Nephron progenitor cell (in vitro differentiated cells): ENCODE data around the gene FGF8.

Experiments used
- DNase-seq: peaks from one replicate; pipeline ENCODE4 v3.0.0; 2021
- H3K27ac Mint-ChIP-seq: 2 replicates; pipeline ENCODE4 v1.8.0; 2021; ENCODE audit warnings: mild to moderate bottlenecking, moderate library complexity, mixed read lengths
- H3K27me3 Mint-ChIP-seq: 2 replicates; pipeline ENCODE4 v1.8.0; 2021; ENCODE audit warnings: mild to moderate bottlenecking, low read depth, mixed read lengths; ENCODE audit not compliant: poor library complexity
- H3K36me3 Mint-ChIP-seq: 2 replicates; pipeline ENCODE4 v1.8.0; 2021; ENCODE audit warnings: low read depth, mixed read lengths
- H3K4me1 Mint-ChIP-seq: 2 replicates; pipeline ENCODE4 v1.8.0; 2021; ENCODE audit warnings: mixed read lengths
- H3K4me3 Mint-ChIP-seq: 2 replicates; pipeline ENCODE4 v1.8.0; 2021; ENCODE audit warnings: mild to moderate bottlenecking, moderate library complexity, mixed read lengths
- H3K9me3 Mint-ChIP-seq: 2 replicates; pipeline ENCODE4 v1.8.0; 2021; ENCODE audit warnings: mild to moderate bottlenecking, moderate library complexity, mixed read lengths
- TF ChIP-seq, protein P1 (sequence below): fragments of 200-600 bp; sonication (generic); IDR thresholded peaks from 2 replicates; pipeline ENCODE4 v1.5.0; 2021; ENCODE audit warnings: antibody characterized with exemption

The FGF8 gene

DNA sequence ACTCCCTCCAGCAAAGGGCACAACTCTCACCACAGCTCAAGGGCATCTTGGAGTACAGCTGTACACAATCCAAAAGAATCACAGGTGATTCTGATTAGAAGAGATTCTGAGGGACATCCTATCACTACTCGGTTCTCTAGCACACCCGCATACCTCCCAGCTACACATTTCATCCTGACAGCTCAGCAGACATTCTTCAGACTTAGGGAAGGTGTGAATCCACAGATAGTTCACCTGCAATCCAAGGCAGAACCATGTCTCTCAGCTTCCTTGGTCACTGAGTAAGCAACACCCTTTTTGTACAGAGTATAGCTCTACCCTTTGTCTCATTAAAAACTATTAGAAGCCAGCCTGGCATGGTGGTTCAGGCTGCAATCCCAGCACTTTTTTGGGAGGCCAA lies 54.1 kb downstream of the FGF8 start:
- Mint-ChIP-seq H3K4me3 (no peak overlapping the region), H3K27ac (peak overlapping the region; percentile 8), H3K4me1 (peaks cover 48% of the 10 kb centered on the region), H3K9me3 (no peaks in the 10 kb centered on the region), H3K27me3 (peaks cover 3% of the 10 kb centered on the region), H3K36me3 (no peaks in the 10 kb centered on the region)
- DNase-seq, result no peak
- TF ChIP-seq, protein P1, sequence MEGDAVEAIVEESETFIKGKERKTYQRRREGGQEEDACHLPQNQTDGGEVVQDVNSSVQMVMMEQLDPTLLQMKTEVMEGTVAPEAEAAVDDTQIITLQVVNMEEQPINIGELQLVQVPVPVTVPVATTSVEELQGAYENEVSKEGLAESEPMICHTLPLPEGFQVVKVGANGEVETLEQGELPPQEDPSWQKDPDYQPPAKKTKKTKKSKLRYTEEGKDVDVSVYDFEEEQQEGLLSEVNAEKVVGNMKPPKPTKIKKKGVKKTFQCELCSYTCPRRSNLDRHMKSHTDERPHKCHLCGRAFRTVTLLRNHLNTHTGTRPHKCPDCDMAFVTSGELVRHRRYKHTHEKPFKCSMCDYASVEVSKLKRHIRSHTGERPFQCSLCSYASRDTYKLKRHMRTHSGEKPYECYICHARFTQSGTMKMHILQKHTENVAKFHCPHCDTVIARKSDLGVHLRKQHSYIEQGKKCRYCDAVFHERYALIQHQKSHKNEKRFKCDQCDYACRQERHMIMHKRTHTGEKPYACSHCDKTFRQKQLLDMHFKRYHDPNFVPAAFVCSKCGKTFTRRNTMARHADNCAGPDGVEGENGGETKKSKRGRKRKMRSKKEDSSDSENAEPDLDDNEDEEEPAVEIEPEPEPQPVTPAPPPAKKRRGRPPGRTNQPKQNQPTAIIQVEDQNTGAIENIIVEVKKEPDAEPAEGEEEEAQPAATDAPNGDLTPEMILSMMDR, result no peak

GRCh38 chr10:101720606-101721230 lies 55.2 kb downstream of the FGF8 start:
- TF ChIP-seq, protein P1, result no peak
- Mint-ChIP-seq H3K4me1 (peaks cover 42% of the 10 kb centered on the region), H3K4me3 (no peak overlapping the region), H3K36me3 (no peaks in the 10 kb centered on the region), H3K27ac (no peak overlapping the region), H3K9me3 (no peaks in the 10 kb centered on the region), H3K27me3 (peaks cover 3% of the 10 kb centered on the region)
- DNase-seq, result no peak
